HepG2 (cell line): Measurements from ENCODE around the gene GDF2. TPM values are rescaled to one million over a fixed set of nuclear protein-coding genes. Genes with fewer than 3 reads are reported as not detected.

Source experiments
- ATAC-seq: fragments of 200-7000 bp; cut with Tn5 transposase; 3 replicates; pipeline ENCODE4 v1.9.1; 2020; ENCODE audit warnings: mild to moderate bottlenecking, moderate library complexity
- BruUV-seq: library from RNA; stranded (reverse); fragments of 400-500 nt; replicated peaks from 2 replicates; lab custom pipeline; 2021; lab: Mats Ljungman, UMichigan
- CTCF ChIA-PET: fragments of 300-600 bp; formaldehyde crosslinking; extraction: SDS; loops from one replicate; lab custom pipeline; 2021; ENCODE audit warnings: low total read pairs, inconsistent platforms, low intra/inter-chr PET ratio; lab: Yijun Ruan, JAX
- POLR2A ChIA-PET: fragments of 350-600 bp; sonication (Branson Sonifier 250); formaldehyde crosslinking; loops from one replicate; lab custom pipeline; 2020; ENCODE audit warnings: antibody characterized with exemption, inconsistent platforms; lab: Yijun Ruan, JAX
- DNase-seq: peaks from one replicate; pipeline ENCODE4 v3.0.0-alpha.2; 2015; ENCODE audit warnings: low spot score
- FAIRE-seq: peaks from 3 replicates; lab custom pipeline; 2011; peaks lifted over from hg19 to GRCh38; lab: Jason Lieb, UNC
- H2AFZ ChIP-seq: one replicate; pipeline ENCODE4 v1.6.1; 2011; ENCODE audit warnings: low read length, inconsistent platforms
- H3K27ac ChIP-seq: fragments of 300-600 bp; 3 replicates; pipeline ENCODE4 v1.8.0; 2011; ENCODE audit warnings: mixed run types, mild to moderate bottlenecking, mixed read lengths, low read length, inconsistent platforms; ENCODE audit not compliant: insufficient read depth; ENCODE audit errors: extremely low read length
- H3K27me3 ChIP-seq, 2 experiments: fragments of 200-600 bp in 1 of 2; 2 replicates in 1 of 2; 3 replicates in 1 of 2; pipeline versions ENCODE4 v1.6.0 to v1.8.0; 2011; ENCODE audit warnings: low read length in 2 of 2, mild to moderate bottlenecking in 2 of 2, moderate library complexity in 2 of 2, inconsistent platforms in 1 of 2; ENCODE audit not compliant: insufficient read depth in 2 of 2, control insufficient read depth in 1 of 2
- H3K36me3 ChIP-seq, 2 experiments: fragments of 200-600 bp in 1 of 2; replicated peaks in 1 of 2; 2 replicates in 1 of 2; 3 replicates in 1 of 2; pipeline versions ENCODE4 v1.5.1 to v1.8.0; 2011; ENCODE audit warnings: low read length in 2 of 2, inconsistent platforms in 1 of 2; ENCODE audit not compliant: insufficient read depth in 2 of 2, control insufficient read depth in 1 of 2
- H3K4me1 ChIP-seq: 2 replicates; pipeline ENCODE4 v1.5.1; 2012; ENCODE audit warnings: low read length, inconsistent platforms; ENCODE audit not compliant: insufficient read depth
- H3K4me2 ChIP-seq: 2 replicates; pipeline ENCODE4 v1.6.0; 2011; ENCODE audit warnings: low read depth, low read length, inconsistent platforms
- H3K4me3 ChIP-seq, 3 experiments: fragments of 200-600 bp in 1 of 3; sonication (generic), shearing (Covaris generic) in 1 of 3; replicated peaks in 1 of 3; 2 replicates each; pipeline ENCODE4 v1.5.1; 2011 to 2016; ENCODE audit warnings: low read length in 3 of 3, inconsistent platforms in 2 of 3, low read depth in 2 of 3, mild to moderate bottlenecking in 2 of 3, control low read depth in 1 of 3, mixed read lengths in 1 of 3; ENCODE audit not compliant: insufficient read depth in 1 of 3
- H3K79me2 ChIP-seq: one replicate; pipeline ENCODE4 v1.6.1; 2011; ENCODE audit warnings: low read length, inconsistent platforms; ENCODE audit not compliant: insufficient read depth
- H3K9ac ChIP-seq: 2 replicates; pipeline ENCODE4 v1.6.0; 2011; ENCODE audit warnings: mild to moderate bottlenecking, low read depth, low read length, inconsistent platforms; ENCODE audit not compliant: insufficient read depth
- H3K9me3 ChIP-seq: 2 replicates; pipeline ENCODE4 v1.5.1; 2012; ENCODE audit warnings: mild to moderate bottlenecking, low read length
- H4K20me1 ChIP-seq: 2 replicates; pipeline ENCODE4 v1.6.0; 2011; ENCODE audit warnings: inconsistent platforms, mild to moderate bottlenecking, low read length, moderate library complexity; ENCODE audit not compliant: insufficient read depth
- ARID2 ChIP-seq: sonication (generic); formaldehyde crosslinking; IDR thresholded peaks from 2 replicates; pipeline ENCODE4 v1.8.1; 2022; ENCODE audit warnings: mild to moderate bottlenecking, missing genetic modification reagents, borderline replicate concordance
- GATAD2A ChIP-seq: IDR thresholded peaks from 2 replicates; pipeline ENCODE4 v1.6.1; 2016
- GTF3A ChIP-seq: sonication (generic); formaldehyde crosslinking; conservative IDR thresholded peaks from 2 replicates; pipeline ENCODE4 v1.4.0; 2020; ENCODE audit warnings: mild to moderate bottlenecking, missing genetic modification reagents
- SP140L ChIP-seq: sonication (generic); formaldehyde crosslinking; IDR thresholded peaks from 2 replicates; pipeline ENCODE4 v1.4.0; 2020; ENCODE audit warnings: missing genetic modification reagents, borderline replicate concordance
- SPEN ChIP-seq: sonication (generic); formaldehyde crosslinking; IDR thresholded peaks from 2 replicates; pipeline ENCODE4 v1.5.1; 2020; ENCODE audit warnings: low read depth, mild to moderate bottlenecking, missing genetic modification reagents
- ZSCAN30 ChIP-seq: sonication (generic); formaldehyde crosslinking; IDR thresholded peaks from 2 replicates; pipeline ENCODE4 v1.5.0; 2020; ENCODE audit warnings: mild to moderate bottlenecking, missing genetic modification reagents
- WGBS: methylation state at CpG from one replicate; pipeline ENCODE4 v1.1.6; 2017; ENCODE audit warnings: low lambda C conversion rate; 5-methylcytosine and 5-hydroxymethylcytosine counted together
- in situ Hi-C: cut with HindIII; loops from 2 replicates; pipeline ENCODE4 v1.10.0; 2017; ENCODE audit warnings: low pct_unique_long_range_greater_than_20kb; ENCODE audit not compliant: extremely low pct_ligation_motif_present
- intact Hi-C: fragments of 100-400 bp; cut with micrococcal nuclease; formaldehyde crosslinking; loops from one replicate; pipeline ENCODE4 v1.10.0; 2022; ENCODE audit not compliant: unreplicated experiment
- polyA plus RNA-seq, 8 experiments: library from polyadenylated mRNA; depleted of rRNA in 3 of 8; stranded (reverse) in 7 of 8; unstranded in 1 of 8; fragments of >200 nt; fragmentation: Illumina TruSeq in 4 of 8; extraction: Trizol in 4 of 8; gene quantifications; 2 replicates each; pipeline versions ENCODE4 v1.2.1 to v1.2.3, GENCODE V29; 2011 to 2016; ENCODE audit warnings: low read depth in 4 of 8, missing spikeins in 1 of 8, mixed read lengths in 1 of 8; ENCODE audit not compliant: insufficient read depth in 1 of 8
- total RNA-seq, 5 experiments: library from RNA; depleted of rRNA; stranded (reverse); fragments of >200 nt; fragmentation: Illumina TruSeq; extraction: Trizol; gene quantifications; 2 replicates each; pipeline ENCODE4 v1.2.3, GENCODE V29; 2016; ENCODE audit warnings: low read depth in 1 of 5
- TF ChIP-seq, protein P1 (sequence below): IDR thresholded peaks from 2 replicates; pipeline ENCODE4 v1.4.0; 2020; ENCODE audit warnings: mild to moderate bottlenecking, missing genetic modification reagents
- TF ChIP-seq, protein P2 (sequence below): sonication (generic); formaldehyde crosslinking; IDR thresholded peaks from 2 replicates; pipeline ENCODE4 v1.5.0; 2020; ENCODE audit warnings: mild to moderate bottlenecking, missing genetic modification reagents, borderline replicate concordance

Gene GDF2
- total and polyA plus RNA-seq, 2 of the 13 experiments (the other 11 are each of a cell fraction or from before 2014, with no cell fraction given) = not detected

DNA sequence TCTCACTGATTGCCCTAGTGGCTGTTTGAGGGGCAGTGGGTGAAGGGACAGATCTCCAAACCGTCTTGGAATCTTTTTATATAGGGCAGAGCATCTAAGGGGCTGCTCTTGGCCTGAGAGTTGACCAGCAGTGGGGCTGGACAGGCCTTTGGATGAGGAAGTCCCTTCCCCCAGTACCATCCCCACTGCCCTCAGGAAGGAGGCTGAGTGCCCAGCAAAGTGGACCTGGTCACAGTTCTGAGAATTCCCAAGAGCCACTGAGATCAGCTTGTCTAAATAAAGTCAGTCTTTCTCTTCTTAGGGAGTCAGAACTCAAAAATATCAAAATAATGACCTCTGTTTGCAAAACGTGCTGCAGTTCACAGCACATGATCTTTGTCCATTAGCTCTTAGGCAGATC is 16.7 kb upstream of the GDF2 start:
- Histone ChIP-seq H3K4me2 (no peak overlapping the region), H3K27me3 (peaks cover 0 to 12% of the 10 kb centered on the region in 2 experiments; a peak in 2 of 5 replicates), H3K9me3 (no peaks in the 10 kb centered on the region), H3K36me3 (no peaks in the 10 kb centered on the region), H2AFZ (no peak overlapping the region), H3K79me2 (no peaks in the 10 kb centered on the region), H3K27ac (no peak overlapping the region)
- ChIA-PET CTCF (no interaction called here), POLR2A (no interaction called here)
- in situ Hi-C loops = loop anchor here (10.0 kb wide), 1 partner anchor 281 kb away; no protein-coding TSS in a partner anchor
- intact Hi-C loops = no loop called here
- ATAC-seq = no peak
- WGBS = 0% methylated on average over 1 of the region's 2 CpGs
- no peak for FAIRE-seq
- BruUV-seq = no TSS peak
- TF ChIP-seq, protein P1, sequence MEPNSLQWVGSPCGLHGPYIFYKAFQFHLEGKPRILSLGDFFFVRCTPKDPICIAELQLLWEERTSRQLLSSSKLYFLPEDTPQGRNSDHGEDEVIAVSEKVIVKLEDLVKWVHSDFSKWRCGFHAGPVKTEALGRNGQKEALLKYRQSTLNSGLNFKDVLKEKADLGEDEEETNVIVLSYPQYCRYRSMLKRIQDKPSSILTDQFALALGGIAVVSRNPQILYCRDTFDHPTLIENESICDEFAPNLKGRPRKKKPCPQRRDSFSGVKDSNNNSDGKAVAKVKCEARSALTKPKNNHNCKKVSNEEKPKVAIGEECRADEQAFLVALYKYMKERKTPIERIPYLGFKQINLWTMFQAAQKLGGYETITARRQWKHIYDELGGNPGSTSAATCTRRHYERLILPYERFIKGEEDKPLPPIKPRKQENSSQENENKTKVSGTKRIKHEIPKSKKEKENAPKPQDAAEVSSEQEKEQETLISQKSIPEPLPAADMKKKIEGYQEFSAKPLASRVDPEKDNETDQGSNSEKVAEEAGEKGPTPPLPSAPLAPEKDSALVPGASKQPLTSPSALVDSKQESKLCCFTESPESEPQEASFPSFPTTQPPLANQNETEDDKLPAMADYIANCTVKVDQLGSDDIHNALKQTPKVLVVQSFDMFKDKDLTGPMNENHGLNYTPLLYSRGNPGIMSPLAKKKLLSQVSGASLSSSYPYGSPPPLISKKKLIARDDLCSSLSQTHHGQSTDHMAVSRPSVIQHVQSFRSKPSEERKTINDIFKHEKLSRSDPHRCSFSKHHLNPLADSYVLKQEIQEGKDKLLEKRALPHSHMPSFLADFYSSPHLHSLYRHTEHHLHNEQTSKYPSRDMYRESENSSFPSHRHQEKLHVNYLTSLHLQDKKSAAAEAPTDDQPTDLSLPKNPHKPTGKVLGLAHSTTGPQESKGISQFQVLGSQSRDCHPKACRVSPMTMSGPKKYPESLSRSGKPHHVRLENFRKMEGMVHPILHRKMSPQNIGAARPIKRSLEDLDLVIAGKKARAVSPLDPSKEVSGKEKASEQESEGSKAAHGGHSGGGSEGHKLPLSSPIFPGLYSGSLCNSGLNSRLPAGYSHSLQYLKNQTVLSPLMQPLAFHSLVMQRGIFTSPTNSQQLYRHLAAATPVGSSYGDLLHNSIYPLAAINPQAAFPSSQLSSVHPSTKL (CRISPR knock-in tag) = no peak
- TF ChIP-seq, protein P2, sequence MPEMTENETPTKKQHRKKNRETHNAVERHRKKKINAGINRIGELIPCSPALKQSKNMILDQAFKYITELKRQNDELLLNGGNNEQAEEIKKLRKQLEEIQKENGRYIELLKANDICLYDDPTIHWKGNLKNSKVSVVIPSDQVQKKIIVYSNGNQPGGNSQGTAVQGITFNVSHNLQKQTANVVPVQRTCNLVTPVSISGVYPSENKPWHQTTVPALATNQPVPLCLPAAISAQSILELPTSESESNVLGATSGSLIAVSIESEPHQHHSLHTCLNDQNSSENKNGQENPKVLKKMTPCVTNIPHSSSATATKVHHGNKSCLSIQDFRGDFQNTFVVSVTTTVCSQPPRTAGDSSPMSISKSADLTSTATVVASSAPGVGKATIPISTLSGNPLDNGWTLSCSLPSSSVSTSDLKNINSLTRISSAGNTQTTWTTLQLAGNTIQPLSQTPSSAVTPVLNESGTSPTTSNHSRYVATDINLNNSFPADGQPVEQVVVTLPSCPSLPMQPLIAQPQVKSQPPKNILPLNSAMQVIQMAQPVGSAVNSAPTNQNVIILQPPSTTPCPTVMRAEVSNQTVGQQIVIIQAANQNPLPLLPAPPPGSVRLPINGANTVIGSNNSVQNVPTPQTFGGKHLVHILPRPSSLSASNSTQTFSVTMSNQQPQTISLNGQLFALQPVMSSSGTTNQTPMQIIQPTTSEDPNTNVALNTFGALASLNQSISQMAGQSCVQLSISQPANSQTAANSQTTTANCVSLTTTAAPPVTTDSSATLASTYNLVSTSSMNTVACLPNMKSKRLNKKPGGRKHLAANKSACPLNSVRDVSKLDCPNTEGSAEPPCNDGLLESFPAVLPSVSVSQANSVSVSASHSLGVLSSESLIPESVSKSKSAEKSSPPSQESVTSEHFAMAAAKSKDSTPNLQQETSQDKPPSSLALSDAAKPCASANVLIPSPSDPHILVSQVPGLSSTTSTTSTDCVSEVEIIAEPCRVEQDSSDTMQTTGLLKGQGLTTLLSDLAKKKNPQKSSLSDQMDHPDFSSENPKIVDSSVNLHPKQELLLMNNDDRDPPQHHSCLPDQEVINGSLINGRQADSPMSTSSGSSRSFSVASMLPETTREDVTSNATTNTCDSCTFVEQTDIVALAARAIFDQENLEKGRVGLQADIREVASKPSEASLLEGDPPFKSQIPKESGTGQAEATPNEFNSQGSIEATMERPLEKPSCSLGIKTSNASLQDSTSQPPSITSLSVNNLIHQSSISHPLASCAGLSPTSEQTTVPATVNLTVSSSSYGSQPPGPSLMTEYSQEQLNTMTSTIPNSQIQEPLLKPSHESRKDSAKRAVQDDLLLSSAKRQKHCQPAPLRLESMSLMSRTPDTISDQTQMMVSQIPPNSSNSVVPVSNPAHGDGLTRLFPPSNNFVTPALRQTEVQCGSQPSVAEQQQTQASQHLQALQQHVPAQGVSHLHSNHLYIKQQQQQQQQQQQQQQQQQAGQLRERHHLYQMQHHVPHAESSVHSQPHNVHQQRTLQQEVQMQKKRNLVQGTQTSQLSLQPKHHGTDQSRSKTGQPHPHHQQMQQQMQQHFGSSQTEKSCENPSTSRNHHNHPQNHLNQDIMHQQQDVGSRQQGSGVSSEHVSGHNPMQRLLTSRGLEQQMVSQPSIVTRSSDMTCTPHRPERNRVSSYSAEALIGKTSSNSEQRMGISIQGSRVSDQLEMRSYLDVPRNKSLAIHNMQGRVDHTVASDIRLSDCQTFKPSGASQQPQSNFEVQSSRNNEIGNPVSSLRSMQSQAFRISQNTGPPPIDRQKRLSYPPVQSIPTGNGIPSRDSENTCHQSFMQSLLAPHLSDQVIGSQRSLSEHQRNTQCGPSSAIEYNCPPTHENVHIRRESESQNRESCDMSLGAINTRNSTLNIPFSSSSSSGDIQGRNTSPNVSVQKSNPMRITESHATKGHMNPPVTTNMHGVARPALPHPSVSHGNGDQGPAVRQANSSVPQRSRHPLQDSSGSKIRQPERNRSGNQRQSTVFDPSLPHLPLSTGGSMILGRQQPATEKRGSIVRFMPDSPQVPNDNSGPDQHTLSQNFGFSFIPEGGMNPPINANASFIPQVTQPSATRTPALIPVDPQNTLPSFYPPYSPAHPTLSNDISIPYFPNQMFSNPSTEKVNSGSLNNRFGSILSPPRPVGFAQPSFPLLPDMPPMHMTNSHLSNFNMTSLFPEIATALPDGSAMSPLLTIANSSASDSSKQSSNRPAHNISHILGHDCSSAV (CRISPR knock-in tag) = no peak
- TF ChIP-seq ZSCAN30 (CRISPR knock-in tag) (no peak), ARID2 (CRISPR knock-in tag) (no peak), GTF3A (CRISPR knock-in tag) (no peak), SP140L (CRISPR knock-in tag) (no peak), SPEN (CRISPR knock-in tag) (no peak), GATAD2A (CRISPR knock-in tag) (no peak)
- TF ChIP-seq, all 625 proteins: peak for 0
- no peak for DNase-seq
- Histone ChIP-seq H3K4me3 (no peak overlapping the region), H3K4me1 (no peaks in the 10 kb centered on the region), H3K9ac (no peak overlapping the region), H4K20me1 (no peaks in the 10 kb centered on the region)
